PC-9 (cell line): ENCODE measurements around the gene CD81.

Source experiments
- EZH2 ChIP-seq: fragments of 200-600 bp; sonication (generic); IDR thresholded peaks from 2 replicates; pipeline ENCODE4 v1.8.0; 2017; ENCODE audit warnings: antibody characterized with exemption, low read depth
- TF ChIP-seq, protein P1 (sequence below): fragments of 200-600 bp; sonication (generic); conservative IDR thresholded peaks from 2 replicates; pipeline ENCODE4 v1.6.1; 2017; ENCODE audit warnings: mixed run types, antibody characterized with exemption, mild to moderate bottlenecking, moderate library complexity

DNA sequence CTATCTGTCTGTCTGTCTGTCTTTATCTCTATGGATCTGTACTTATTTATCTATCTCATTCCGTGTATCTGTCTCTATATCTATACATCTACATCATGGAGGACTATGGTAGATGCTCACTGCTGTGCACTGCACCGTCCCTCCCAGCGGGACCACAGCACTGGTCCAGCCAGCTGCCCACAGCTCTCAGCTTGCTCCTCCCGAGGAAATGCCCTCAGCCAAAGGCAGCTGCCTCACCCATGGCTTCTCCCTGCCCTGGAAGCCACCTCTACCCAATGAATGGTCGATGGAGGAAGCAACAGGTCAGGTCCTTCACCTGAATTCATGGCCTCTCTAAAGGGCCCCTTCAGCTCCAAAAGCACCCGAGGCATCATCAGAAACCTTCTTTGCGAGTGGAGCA is 14.7 kb upstream of the CD81 start:
- TF ChIP-seq, protein P1, sequence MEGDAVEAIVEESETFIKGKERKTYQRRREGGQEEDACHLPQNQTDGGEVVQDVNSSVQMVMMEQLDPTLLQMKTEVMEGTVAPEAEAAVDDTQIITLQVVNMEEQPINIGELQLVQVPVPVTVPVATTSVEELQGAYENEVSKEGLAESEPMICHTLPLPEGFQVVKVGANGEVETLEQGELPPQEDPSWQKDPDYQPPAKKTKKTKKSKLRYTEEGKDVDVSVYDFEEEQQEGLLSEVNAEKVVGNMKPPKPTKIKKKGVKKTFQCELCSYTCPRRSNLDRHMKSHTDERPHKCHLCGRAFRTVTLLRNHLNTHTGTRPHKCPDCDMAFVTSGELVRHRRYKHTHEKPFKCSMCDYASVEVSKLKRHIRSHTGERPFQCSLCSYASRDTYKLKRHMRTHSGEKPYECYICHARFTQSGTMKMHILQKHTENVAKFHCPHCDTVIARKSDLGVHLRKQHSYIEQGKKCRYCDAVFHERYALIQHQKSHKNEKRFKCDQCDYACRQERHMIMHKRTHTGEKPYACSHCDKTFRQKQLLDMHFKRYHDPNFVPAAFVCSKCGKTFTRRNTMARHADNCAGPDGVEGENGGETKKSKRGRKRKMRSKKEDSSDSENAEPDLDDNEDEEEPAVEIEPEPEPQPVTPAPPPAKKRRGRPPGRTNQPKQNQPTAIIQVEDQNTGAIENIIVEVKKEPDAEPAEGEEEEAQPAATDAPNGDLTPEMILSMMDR, result no peak
- TF ChIP-seq EZH2, result no peak
